GM12801 (cell line): ENCODE results near the gene TMIE.

Source experiments
- CTCF ChIP-seq: IDR thresholded peaks from one replicate; pipeline ENCODE4 v1.5.1; 2011; ENCODE audit warnings: control low read depth; ENCODE audit not compliant: insufficient read length; ENCODE audit errors: extremely low read depth

The TMIE gene

GRCh38 chr3:46681856-46682540, 19.2 kb upstream of the TMIE start:
- TF ChIP-seq CTCF: no peak

- TF ChIP-seq CTCF: no peak
These were observed 18.2 kb upstream of the TMIE start for GRCh38 chr3:46682974-46683373.

GRCh38 chr3:46684891-46685290, 16.3 kb upstream of the TMIE start:
- TF ChIP-seq CTCF: no peak

GRCh38 chr3:46685446-46685845, 15.7 kb upstream of the TMIE start:
- TF ChIP-seq CTCF: no peak

GRCh38 chr3:46690798-46691197, 10.4 kb upstream of the TMIE start:
- TF ChIP-seq CTCF: no peak

- no peak for TF ChIP-seq CTCF
These were observed 8.6 kb upstream of the TMIE start for GRCh38 chr3:46692566-46692990.

GRCh38 chr3:46693038-46693891, 7.9 kb upstream of the TMIE start, which contains the start of gene ALS2CL:
ALS2CL (minus strand) TSS chr3:46693679; CDS start chr3:46689440, 4,239 bp downstream.
- no peak for TF ChIP-seq CTCF
